NCI-H1092 treated with DMSO at 0.1 percent for 48 hours (cell line): ENCODE data around the gene ELMO2.

Source experiments
- DNase-seq: peaks from one replicate; lab custom pipeline; 2025; lab: John Stamatoyannopoulos, UW

Gene ELMO2

GRCh38 chr20:46367967-46368901 lies 38.2 kb downstream of the ELMO2 start:
- no peak for DNase-seq

- DNase-seq, result no peak
These were observed 39.2 kb downstream of the ELMO2 start for GRCh38 chr20:46367234-46367633.

GRCh38 chr20:46366826-46367225 lies 39.6 kb downstream of the ELMO2 start:
- DNase-seq, result no peak

- DNase-seq, result no peak
These were observed 40.8 kb downstream of the ELMO2 start for GRCh38 chr20:46365487-46366220.

GRCh38 chr20:46364670-46365486 lies 41.5 kb downstream of the ELMO2 start:
- no peak for DNase-seq

- DNase-seq, result peak; percentile 63
These were observed 42.3 kb downstream of the ELMO2 start for GRCh38 chr20:46363874-46364669.

- no peak for DNase-seq
These were observed 43.2 kb downstream of the ELMO2 start for GRCh38 chr20:46362921-46363867.

- DNase-seq, result no peak
These were observed 44.6 kb downstream of the ELMO2 start for GRCh38 chr20:46361811-46362210.

GRCh38 chr20:46361381-46361780 lies 45.0 kb downstream of the ELMO2 start:
- DNase-seq, result no peak

- no peak for DNase-seq
These were observed 47.1 kb downstream of the ELMO2 start for GRCh38 chr20:46359233-46359751.

- no peak for DNase-seq
These were observed 47.9 kb downstream of the ELMO2 start for GRCh38 chr20:46358346-46359058.

- DNase-seq, result no peak
These were observed 49.3 kb downstream of the ELMO2 start for GRCh38 chr20:46357030-46357514.

GRCh38 chr20:46356195-46357029 lies 50.0 kb downstream of the ELMO2 start:
- no peak for DNase-seq

GRCh38 chr20:46355778-46356177 lies 50.6 kb downstream of the ELMO2 start:
- DNase-seq, result no peak

- DNase-seq, result no peak
These were observed 51.3 kb downstream of the ELMO2 start for GRCh38 chr20:46354920-46355654.

GRCh38 chr20:46354207-46354555 lies 52.2 kb downstream of the ELMO2 start:
- no peak for DNase-seq

- DNase-seq, result no peak
These were observed 52.8 kb downstream of the ELMO2 start for GRCh38 chr20:46353500-46354206.
